Neural cell (in vitro differentiated cells): ENCODE measurements around the gene TRAPPC6A.

Experiments used
- CTCF ChIP-seq: fragments of 450-650 bp; IDR thresholded peaks from 2 replicates; pipeline ENCODE4 v1.5.1; 2014; ENCODE audit warnings: antibody characterized with exemption, mild to moderate bottlenecking, moderate library complexity; ENCODE audit not compliant: poor library complexity, severe bottlenecking
- EP300 ChIP-seq: fragments of 450-650 bp; conservative IDR thresholded peaks from 2 replicates; pipeline ENCODE4 v1.6.1; 2014; ENCODE audit warnings: antibody characterized with exemption, mild to moderate bottlenecking, moderate library complexity; ENCODE audit not compliant: poor library complexity, severe bottlenecking
- EZH2 ChIP-seq: fragments of 200-600, 300-800 bp; shearing (Covaris generic), sonication (generic); IDR thresholded peaks from 2 replicates; pipeline ENCODE4 v1.6.1; 2014; ENCODE audit warnings: antibody characterized with exemption, low read length, borderline replicate concordance, mild to moderate bottlenecking; ENCODE audit not compliant: insufficient read depth, poor library complexity, severe bottlenecking
- MXI1 ChIP-seq: fragments of 450-650 bp; conservative IDR thresholded peaks from 2 replicates; pipeline ENCODE4 v1.6.1; 2014; ENCODE audit warnings: antibody characterized with exemption, mild to moderate bottlenecking; ENCODE audit not compliant: poor library complexity, severe bottlenecking
- POLR2AphosphoS5 ChIP-seq: IDR thresholded peaks from 2 replicates; pipeline ENCODE4 v1.6.1; 2012
- SMC3 ChIP-seq: fragments of 450-650 bp; conservative IDR thresholded peaks from 2 replicates; pipeline ENCODE4 v1.6.1; 2014; ENCODE audit warnings: antibody characterized with exemption, mild to moderate bottlenecking, moderate library complexity; ENCODE audit not compliant: poor library complexity
- TAF1 ChIP-seq: IDR thresholded peaks from 2 replicates; pipeline ENCODE4 v1.6.1; 2012; ENCODE audit warnings: low read depth
- TF ChIP-seq, protein P1 (sequence below): IDR thresholded peaks from 2 replicates; pipeline ENCODE4 v1.6.1; 2012; ENCODE audit warnings: borderline replicate concordance

GRCh38 chr19:45178262-45179071 is 430 bp upstream of the TRAPPC6A start, which contains the start of gene BLOC1S3:
- peak; percentile 90 for TF ChIP-seq CTCF
- TF ChIP-seq EZH2, result no peak
- TF ChIP-seq POLR2AphosphoS5, result peak; percentile 81
- peak; percentile 15 for TF ChIP-seq SMC3
- TF ChIP-seq EP300, result peak; percentile 54
- TF ChIP-seq, protein P1, sequence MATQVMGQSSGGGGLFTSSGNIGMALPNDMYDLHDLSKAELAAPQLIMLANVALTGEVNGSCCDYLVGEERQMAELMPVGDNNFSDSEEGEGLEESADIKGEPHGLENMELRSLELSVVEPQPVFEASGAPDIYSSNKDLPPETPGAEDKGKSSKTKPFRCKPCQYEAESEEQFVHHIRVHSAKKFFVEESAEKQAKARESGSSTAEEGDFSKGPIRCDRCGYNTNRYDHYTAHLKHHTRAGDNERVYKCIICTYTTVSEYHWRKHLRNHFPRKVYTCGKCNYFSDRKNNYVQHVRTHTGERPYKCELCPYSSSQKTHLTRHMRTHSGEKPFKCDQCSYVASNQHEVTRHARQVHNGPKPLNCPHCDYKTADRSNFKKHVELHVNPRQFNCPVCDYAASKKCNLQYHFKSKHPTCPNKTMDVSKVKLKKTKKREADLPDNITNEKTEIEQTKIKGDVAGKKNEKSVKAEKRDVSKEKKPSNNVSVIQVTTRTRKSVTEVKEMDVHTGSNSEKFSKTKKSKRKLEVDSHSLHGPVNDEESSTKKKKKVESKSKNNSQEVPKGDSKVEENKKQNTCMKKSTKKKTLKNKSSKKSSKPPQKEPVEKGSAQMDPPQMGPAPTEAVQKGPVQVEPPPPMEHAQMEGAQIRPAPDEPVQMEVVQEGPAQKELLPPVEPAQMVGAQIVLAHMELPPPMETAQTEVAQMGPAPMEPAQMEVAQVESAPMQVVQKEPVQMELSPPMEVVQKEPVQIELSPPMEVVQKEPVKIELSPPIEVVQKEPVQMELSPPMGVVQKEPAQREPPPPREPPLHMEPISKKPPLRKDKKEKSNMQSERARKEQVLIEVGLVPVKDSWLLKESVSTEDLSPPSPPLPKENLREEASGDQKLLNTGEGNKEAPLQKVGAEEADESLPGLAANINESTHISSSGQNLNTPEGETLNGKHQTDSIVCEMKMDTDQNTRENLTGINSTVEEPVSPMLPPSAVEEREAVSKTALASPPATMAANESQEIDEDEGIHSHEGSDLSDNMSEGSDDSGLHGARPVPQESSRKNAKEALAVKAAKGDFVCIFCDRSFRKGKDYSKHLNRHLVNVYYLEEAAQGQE, result no peak
- peak; percentile 99 for TF ChIP-seq MXI1
- TF ChIP-seq TAF1, result no peak
